ENCODE data around the gene AJM1. TPM values are rescaled to one million over a fixed set of nuclear protein-coding genes. Genes with fewer than 3 reads are reported as not detected.

AJM1 gene
- total and polyA plus RNA-seq, 9 donors, result 0.48 to 2.4 (median 1.2) TPM; not detected in 1

DNA sequence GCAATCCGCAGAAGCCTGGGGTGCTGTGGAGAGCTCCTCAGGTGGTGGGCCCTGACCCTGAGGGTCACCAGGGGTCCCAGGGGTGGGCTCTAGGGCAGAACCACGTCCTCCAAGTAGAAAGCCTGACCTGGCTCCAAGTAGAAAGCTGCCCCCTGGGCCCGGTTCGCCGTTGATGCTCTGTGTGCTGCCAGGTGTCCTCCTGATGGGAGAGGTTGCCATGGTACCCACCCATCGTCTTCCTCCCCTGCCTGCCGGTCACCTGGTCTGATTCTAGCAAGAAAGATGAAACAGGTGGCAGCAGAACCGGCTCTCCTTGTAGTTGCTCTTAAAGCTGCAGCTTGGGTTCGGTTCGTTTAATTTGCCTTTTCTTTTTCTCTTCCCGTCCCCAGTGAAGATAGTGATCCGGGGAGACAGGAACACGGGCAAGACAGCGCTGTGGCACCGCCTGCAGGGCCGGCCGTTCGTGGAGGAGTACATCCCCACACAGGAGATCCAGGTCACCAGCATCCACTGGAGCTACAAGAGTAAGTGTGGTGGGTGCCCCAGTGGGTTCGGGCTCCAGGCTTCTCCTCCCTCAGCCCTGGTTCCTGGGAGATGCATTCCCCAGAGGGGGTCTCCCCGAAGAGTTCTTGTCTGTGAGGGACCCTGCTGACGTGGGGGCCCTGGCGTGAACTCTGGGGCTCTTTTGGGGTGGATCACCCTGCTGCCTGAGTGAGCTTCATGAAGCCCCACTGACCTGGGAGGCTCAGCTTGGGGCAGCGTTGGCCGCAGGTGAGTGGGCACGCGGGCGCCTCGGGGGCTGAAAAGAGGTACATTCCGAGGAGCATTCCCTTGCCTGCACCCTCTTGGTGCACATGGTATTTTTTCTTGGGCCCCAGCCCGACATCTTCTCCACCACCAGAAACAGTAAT lies 18.9 kb upstream of the AJM1 start:
- Histone ChIP-seq H3K9me3 (no peaks in the 10 kb centered on the region), H3K4me3 (no peak overlapping the region), H3K36me3 (no peaks in the 10 kb centered on the region), H3K27me3 (no peaks in the 10 kb centered on the region), H3K4me1 (ENCODE audit: insufficient read depth) (peaks cover 3% of the 10 kb centered on the region), H3K27ac (no peak overlapping the region)
- TF ChIP-seq POLR2A (IDR thresholded peaks at IDR 0.05) (no peak), CTCF (IDR thresholded peaks at IDR 0.05) (no peak), EP300 (IDR thresholded peaks at IDR 0.05) (no peak)
- peak in 1 of 5 donors; percentile 14 for DNase-seq
- intact Hi-C loops (cut with DNase I), result no loop called here
- 82 to 89% (median 85%) methylated on average over 30 of the region's 30 CpGs for WGBS, 3 donors

DNA sequence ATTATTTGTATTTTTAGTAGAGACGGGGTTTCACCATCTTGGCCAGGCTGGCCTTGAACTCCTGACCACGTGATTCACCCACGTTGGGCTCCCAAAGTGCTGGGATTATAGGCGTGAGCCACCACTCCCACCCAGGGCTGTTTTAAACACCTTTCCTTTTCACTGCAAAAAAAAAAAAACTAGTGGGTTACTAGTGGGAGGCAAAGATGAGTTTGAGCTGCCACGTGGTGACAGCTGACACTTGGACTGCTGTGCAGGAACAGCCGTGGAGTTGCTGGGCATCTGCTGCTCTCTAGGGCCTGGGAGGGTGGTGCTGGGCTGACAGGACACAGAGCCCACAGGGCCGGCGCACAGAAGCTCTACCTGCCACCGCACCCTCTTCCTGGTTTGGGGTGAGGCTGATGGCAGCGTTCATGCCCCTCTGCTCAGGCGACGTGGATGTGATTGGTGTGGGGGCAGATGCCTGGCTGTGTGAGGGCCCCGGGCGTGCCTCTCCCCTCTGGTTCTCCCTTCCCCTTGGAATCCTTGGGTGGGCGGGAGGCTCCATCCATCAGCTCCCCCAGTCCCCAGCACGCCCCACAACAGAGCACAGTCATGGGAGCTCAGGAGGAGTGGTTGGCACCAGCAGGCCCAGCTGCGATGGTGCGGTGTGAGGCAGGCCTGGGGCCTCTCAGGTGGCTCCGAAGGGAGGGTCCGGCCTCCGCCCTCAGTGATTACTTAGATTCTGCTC lies 17.6 kb upstream of the AJM1 start:
- Histone ChIP-seq H3K4me1 (ENCODE audit: insufficient read depth) (peaks cover 3% of the 10 kb centered on the region), H3K27ac (no peak overlapping the region), H3K27me3 (no peaks in the 10 kb centered on the region), H3K36me3 (no peaks in the 10 kb centered on the region), H3K4me3 (no peak overlapping the region), H3K9me3 (no peaks in the 10 kb centered on the region)
- TF ChIP-seq CTCF (IDR thresholded peaks at IDR 0.05), result no peak
- no peak for TF ChIP-seq EP300 (IDR thresholded peaks at IDR 0.05)
- no peak for TF ChIP-seq POLR2A (IDR thresholded peaks at IDR 0.05)
- intact Hi-C loops (cut with DNase I), result no loop called here
- WGBS, 3 donors, result 74 to 83% (median 80%) methylated on average over 15 to 21 of the region's 21 CpGs
- DNase-seq, result peak in 2 of 5 donors; percentile 8 to 18

DNA sequence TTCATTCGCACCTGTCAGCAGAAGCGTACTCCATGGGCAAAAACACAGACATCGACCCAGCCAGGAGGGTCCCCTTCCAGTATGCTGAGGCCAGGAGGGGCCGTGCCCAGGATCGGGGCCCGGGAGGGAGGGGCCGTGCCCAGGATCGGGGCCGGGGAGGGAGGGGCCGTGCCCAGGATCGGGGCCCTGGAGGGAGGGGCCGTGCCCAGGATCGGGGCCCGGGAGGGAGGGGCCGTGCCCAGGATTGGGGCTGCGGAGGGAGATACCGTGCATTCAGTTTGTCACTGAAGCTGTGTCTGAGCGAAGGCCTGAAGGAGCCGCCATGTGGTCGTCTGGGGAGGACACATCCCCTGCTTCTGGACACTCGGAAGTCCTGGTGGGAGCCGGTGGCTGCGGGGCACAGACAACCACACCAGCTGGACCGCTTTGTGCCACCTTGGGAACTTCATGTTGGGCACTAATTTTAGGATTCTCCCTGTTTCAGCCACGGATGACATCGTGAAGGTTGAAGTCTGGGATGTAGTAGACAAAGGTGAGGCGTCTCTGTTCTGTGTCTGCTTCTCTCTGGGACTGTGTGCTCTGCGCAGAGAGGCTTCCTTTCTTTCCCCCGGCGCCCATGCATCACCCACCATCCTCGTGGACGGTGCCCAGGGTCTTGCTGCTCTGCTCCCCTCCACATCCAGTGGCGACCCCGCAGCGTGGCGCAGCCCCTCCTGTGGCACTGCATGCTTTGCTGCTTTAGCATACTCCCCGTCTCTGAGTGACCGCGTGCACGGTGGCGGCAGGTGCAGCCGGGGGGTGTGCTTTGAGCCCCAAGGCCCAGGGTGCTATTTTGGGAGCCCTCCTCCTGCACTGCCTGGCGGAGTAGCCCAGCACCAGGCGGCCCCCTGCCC lies 16.7 kb upstream of the AJM1 start:
- 86 to 88% (median 87%) methylated on average over 42 to 44 of the region's 44 CpGs for WGBS, 3 donors
- intact Hi-C loops (cut with DNase I), result no loop called here
- TF ChIP-seq EP300 (IDR thresholded peaks at IDR 0.05) (no peak), CTCF (IDR thresholded peaks at IDR 0.05) (no peak), POLR2A (IDR thresholded peaks at IDR 0.05) (no peak)
- H3K27ac ChIP-seq, result no peak overlapping the region
- H3K4me3 ChIP-seq, result no peak overlapping the region
- peaks cover 3% of the 10 kb centered on the region for H3K4me1 ChIP-seq (ENCODE audit: insufficient read depth)
- no peaks in the 10 kb centered on the region for H3K9me3 ChIP-seq
- no peaks in the 10 kb centered on the region for H3K36me3 ChIP-seq
- H3K27me3 ChIP-seq, result no peaks in the 10 kb centered on the region
- peak in 3 of 5 donors; percentile 8 to 21 (median 14) for DNase-seq

GRCh38 chr9:136826188-136826541 lies 16.1 kb upstream of the AJM1 start:
- DNase-seq, result peak in 1 of 5 donors; percentile 10
- intact Hi-C loops (cut with DNase I), result no loop called here
- 83 to 88% (median 85%) methylated on average over 16 to 17 of the region's 17 CpGs for WGBS, 3 donors
- peaks cover under 1% of the 10 kb centered on the region for H3K4me1 ChIP-seq (ENCODE audit: insufficient read depth)
- H3K27ac ChIP-seq, result no peak overlapping the region
- H3K36me3 ChIP-seq, result no peaks in the 10 kb centered on the region
- H3K4me3 ChIP-seq, result no peak overlapping the region
- TF ChIP-seq CTCF (IDR thresholded peaks at IDR 0.05) (no peak), POLR2A (IDR thresholded peaks at IDR 0.05) (no peak), EP300 (IDR thresholded peaks at IDR 0.05) (no peak)
- no peaks in the 10 kb centered on the region for H3K27me3 ChIP-seq
- H3K9me3 ChIP-seq, result no peaks in the 10 kb centered on the region

Data from ovary (tissue), 9 donors.